HG02759 (cell line): Measurements from ENCODE around the gene DEPDC1B.
A peak's percentile ranks its signal among the peaks of the same experiment; 100 is the strongest.
"Not testable (repeated sequence)": the region's sequence is repeated elsewhere in the genome, so short reads cannot be mapped to it uniquely, and the experiment has no call there.

Source experiments
- ATAC-seq: cut with Tn5 transposase; IDR thresholded peaks from one replicate; pipeline ENCODE4 v1.9.1; 2021; ENCODE audit warnings: mild to moderate bottlenecking, moderate library complexity; ENCODE audit not compliant: unreplicated experiment

Gene DEPDC1B

GRCh38 chr5:60699288-60699608 is 718 bp downstream of the DEPDC1B start:
- ATAC-seq: peak; percentile 32

- no peak for ATAC-seq
Observed at GRCh38 chr5:60698336-60698735, 1.6 kb downstream of the DEPDC1B start.

- ATAC-seq: no peak
Observed at GRCh38 chr5:60690326-60690725, 9.6 kb downstream of the DEPDC1B start.

GRCh38 chr5:60688980-60689379 is 11.0 kb downstream of the DEPDC1B start:
- no peak for ATAC-seq

- peak; percentile 92 for ATAC-seq
Observed at GRCh38 chr5:60687927-60688720, 11.8 kb downstream of the DEPDC1B start.

GRCh38 chr5:60686157-60686556 is 13.8 kb downstream of the DEPDC1B start:
- no peak for ATAC-seq

GRCh38 chr5:60685700-60686099 is 14.3 kb downstream of the DEPDC1B start:
- ATAC-seq: no peak

GRCh38 chr5:60685028-60685427 is 14.9 kb downstream of the DEPDC1B start:
- ATAC-seq: no peak

GRCh38 chr5:60682007-60682406 is 18.0 kb downstream of the DEPDC1B start:
- ATAC-seq: not testable (repeated sequence)

GRCh38 chr5:60679816-60680215 is 20.1 kb downstream of the DEPDC1B start:
- ATAC-seq: no peak

GRCh38 chr5:60677850-60678664 is 21.9 kb downstream of the DEPDC1B start:
- ATAC-seq: peak; percentile 68

- ATAC-seq: no peak
Observed at GRCh38 chr5:60675286-60675685, 24.7 kb downstream of the DEPDC1B start.

- no peak for ATAC-seq
Observed at GRCh38 chr5:60674251-60675069, 25.5 kb downstream of the DEPDC1B start.

- ATAC-seq: no peak
Observed at GRCh38 chr5:60673334-60673733, 26.6 kb downstream of the DEPDC1B start.

- ATAC-seq: no peak
Observed at GRCh38 chr5:60672693-60673264, 27.2 kb downstream of the DEPDC1B start.

- no peak for ATAC-seq
Observed at GRCh38 chr5:60671899-60672692, 27.9 kb downstream of the DEPDC1B start.

GRCh38 chr5:60670749-60671148 is 29.2 kb downstream of the DEPDC1B start:
- no peak for ATAC-seq

GRCh38 chr5:60668686-60669304 is 31.2 kb downstream of the DEPDC1B start:
- ATAC-seq: no peak

- ATAC-seq: no peak
Observed at GRCh38 chr5:60651872-60652620, 47.9 kb downstream of the DEPDC1B start.
